ENCODE results near the gene RHOT2. TPM values are rescaled to one million over a fixed set of nuclear protein-coding genes. Genes with fewer than 3 reads are reported as not detected.
A peak's percentile ranks its signal among the peaks of the same experiment; 100 is the strongest.

The RHOT2 gene
- total RNA-seq, 1 donor from 2014 or later: 90.3 TPM

DNA sequence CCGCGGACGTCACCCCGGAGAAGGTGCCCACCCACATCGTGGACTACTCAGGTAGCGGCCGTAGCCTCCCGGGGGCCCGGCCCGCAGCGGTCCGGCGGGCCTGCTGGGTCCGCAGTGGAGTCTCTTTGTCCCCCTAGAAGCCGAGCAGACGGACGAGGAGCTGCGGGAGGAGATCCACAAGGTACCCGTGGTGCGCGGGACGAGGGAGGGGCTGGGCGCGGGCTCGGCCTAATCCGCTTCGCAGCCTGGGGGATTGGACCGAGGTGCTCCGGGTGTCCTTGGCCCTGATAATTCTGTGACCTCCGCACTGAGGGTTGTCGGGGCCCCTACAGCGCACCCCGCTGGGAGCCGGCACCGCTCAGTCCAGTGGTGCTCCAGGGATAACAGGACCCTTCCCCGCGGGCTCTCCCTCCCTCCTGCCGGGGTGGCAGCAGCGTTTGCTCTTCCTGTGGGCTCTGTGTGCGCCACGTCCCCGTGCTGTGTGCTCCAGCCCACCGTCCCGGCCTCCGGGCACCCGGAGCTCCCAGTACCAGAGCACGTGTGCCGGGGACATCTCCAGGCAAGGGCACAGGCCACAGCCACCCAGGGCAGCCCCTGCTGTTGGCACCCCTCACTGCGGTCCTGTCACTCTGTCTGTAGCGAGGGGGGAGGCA is 713 bp downstream of the RHOT2 start:
- Histone ChIP-seq H3K4me1 (peaks cover 25% of the 10 kb centered on the region), H3K4me3 (peak overlapping the region; percentile 100), H3K27me3 (ENCODE audit: low read depth) (no peaks in the 10 kb centered on the region), H3K27ac (replicated peaks) (peak overlapping the region; percentile 95), H3K36me3 (peaks cover 48% of the 10 kb centered on the region), H3K9me3 (replicated peaks) (no peaks in the 10 kb centered on the region)
- intact Hi-C loops (cut with micrococcal nuclease): no loop called here
- DNase-seq: no peak
- TF ChIP-seq, protein P1, sequence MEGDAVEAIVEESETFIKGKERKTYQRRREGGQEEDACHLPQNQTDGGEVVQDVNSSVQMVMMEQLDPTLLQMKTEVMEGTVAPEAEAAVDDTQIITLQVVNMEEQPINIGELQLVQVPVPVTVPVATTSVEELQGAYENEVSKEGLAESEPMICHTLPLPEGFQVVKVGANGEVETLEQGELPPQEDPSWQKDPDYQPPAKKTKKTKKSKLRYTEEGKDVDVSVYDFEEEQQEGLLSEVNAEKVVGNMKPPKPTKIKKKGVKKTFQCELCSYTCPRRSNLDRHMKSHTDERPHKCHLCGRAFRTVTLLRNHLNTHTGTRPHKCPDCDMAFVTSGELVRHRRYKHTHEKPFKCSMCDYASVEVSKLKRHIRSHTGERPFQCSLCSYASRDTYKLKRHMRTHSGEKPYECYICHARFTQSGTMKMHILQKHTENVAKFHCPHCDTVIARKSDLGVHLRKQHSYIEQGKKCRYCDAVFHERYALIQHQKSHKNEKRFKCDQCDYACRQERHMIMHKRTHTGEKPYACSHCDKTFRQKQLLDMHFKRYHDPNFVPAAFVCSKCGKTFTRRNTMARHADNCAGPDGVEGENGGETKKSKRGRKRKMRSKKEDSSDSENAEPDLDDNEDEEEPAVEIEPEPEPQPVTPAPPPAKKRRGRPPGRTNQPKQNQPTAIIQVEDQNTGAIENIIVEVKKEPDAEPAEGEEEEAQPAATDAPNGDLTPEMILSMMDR (IDR thresholded peaks at IDR 0.05; ENCODE audit: borderline replicate concordance): no peak

DNA sequence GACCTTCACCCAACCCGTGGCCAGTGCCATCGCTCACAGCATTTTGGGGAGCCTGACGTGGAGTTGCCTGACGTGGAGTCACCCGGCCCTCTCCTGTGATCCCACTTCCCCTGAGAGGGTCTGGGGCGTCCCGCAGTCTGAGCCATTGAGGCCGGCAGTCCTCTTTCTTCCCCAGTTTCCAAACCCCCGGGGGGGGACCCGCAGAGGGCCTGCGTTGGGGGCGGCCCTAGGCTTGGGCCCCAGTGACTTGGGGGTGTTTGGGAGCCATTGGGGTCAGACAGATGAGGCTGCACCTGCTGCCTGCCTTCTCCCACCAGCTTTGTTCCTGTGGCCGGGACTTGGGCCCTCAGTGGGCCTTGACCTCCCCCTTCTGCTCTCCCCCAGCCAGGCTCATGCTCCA is 1.7 kb downstream of the RHOT2 start:
- H3K4me3 ChIP-seq: peak overlapping the region; percentile 100
- no peaks in the 10 kb centered on the region for H3K9me3 ChIP-seq (replicated peaks)
- H3K4me1 ChIP-seq: peaks cover 32% of the 10 kb centered on the region
- peaks cover 55% of the 10 kb centered on the region for H3K36me3 ChIP-seq
- DNase-seq: no peak
- no peak overlapping the region for H3K27ac ChIP-seq (replicated peaks)
- no peaks in the 10 kb centered on the region for H3K27me3 ChIP-seq (ENCODE audit: low read depth)
- TF ChIP-seq, protein P1 (IDR thresholded peaks at IDR 0.05; ENCODE audit: borderline replicate concordance): no peak
- intact Hi-C loops (cut with micrococcal nuclease): no loop called here

DNA sequence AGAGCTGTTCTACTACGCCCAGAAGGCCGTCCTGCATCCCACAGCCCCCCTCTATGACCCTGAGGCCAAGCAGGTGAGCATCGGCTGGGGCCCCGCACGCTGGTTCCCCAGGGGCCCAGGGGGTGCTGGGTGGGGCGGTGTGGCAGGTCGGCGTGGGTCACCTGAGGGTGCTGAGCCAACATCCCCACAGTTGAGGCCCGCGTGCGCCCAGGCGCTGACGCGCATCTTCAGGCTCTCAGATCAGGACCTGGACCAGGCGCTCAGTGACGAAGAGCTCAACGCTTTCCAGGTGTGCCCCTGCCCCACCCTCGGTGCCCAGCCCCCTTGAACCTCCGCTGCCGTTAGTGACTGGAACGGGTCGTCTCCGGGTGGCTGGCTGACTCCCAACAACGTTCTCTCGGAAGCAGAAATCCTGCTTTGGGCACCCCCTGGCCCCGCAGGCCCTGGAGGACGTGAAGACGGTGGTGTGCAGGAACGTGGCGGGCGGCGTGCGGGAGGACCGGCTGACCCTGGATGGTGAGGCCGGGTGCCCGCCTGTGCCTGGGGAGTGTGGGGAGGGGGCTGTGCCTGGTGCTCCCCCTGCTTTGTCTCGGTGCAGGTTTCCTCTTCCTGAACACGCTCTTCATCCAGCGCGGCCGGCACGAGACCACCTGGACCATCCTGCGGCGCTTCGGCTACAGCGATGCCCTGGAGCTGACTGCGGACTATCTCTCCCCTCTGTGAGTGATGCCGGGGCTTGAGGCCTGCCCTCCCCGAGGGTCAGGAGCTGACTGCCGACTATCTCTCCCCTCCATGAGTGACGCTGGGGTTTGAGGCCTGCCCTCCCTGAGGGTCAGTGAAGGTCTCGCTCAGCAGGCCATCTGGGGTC is 2.8 kb downstream of the RHOT2 start:
- no peak overlapping the region for H3K27ac ChIP-seq (replicated peaks)
- no peaks in the 10 kb centered on the region for H3K9me3 ChIP-seq (replicated peaks)
- no peak overlapping the region for H3K4me3 ChIP-seq
- DNase-seq: no peak
- H3K4me1 ChIP-seq: peaks cover 42% of the 10 kb centered on the region
- TF ChIP-seq, protein P1 (IDR thresholded peaks at IDR 0.05; ENCODE audit: borderline replicate concordance): no peak
- H3K27me3 ChIP-seq (ENCODE audit: low read depth): no peaks in the 10 kb centered on the region
- intact Hi-C loops (cut with micrococcal nuclease): no loop called here
- peaks cover 55% of the 10 kb centered on the region for H3K36me3 ChIP-seq

DNA sequence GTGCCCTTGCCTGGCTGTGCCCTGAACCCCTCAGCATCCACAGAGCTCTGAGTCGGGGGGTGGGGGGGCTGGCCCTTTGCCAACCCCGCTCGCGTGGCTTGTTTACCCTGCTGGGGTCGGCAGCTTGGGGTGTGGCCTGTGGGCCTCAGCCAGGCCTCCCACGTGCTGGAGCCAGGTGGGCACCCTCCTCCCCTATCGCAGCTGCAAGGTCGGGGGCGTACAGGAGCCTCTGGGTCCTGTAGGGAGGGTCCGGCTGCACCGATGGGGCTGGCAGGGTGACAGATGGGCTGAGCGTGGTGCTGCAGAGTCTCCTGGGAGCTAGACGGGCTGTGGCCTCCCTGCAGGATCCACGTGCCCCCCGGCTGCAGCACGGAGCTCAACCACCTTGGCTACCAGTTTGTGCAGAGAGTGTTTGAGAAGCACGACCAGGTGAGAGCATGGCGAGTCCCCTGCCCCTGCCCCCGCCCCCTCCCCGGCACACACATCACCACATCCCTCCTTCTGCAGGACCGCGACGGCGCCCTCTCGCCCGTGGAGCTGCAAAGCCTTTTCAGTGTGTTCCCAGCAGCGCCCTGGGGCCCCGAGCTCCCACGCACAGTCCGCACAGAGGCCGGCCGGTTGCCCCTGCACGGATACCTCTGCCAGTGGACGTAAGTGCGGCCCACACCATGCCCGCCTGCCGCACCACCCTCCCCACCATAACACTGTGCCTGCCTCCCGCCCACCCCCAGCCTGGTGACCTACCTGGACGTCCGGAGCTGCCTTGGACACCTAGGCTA is 3.6 kb downstream of the RHOT2 start:
- H3K27ac ChIP-seq (replicated peaks): no peak overlapping the region
- DNase-seq: no peak
- no peaks in the 10 kb centered on the region for H3K9me3 ChIP-seq (replicated peaks)
- peaks cover 50% of the 10 kb centered on the region for H3K4me1 ChIP-seq
- intact Hi-C loops (cut with micrococcal nuclease): no loop called here
- H3K36me3 ChIP-seq: peaks cover 55% of the 10 kb centered on the region
- TF ChIP-seq, protein P1 (IDR thresholded peaks at IDR 0.05; ENCODE audit: borderline replicate concordance): no peak
- H3K27me3 ChIP-seq (ENCODE audit: low read depth): peaks cover 2% of the 10 kb centered on the region
- no peak overlapping the region for H3K4me3 ChIP-seq

DNA sequence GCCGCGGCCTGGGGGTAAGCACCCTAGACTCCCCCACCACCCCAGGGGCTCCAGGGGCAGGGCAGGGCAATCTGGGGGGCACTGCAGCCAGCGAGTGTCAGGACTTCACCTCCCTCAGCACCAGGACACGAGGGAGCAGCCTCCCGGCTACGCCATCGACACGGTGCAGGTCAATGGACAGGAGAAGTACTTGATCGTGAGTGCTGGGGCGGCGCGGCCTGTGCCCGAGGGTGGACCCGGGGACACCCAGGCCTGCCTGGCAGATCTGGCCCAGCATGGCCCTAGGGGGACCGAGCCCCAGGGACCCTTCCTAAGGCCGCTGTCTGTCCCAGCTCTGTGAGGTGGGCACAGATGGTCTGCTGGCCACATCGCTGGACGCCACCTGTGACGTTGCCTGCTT is 4.4 kb downstream of the RHOT2 start:
- H3K27me3 ChIP-seq (ENCODE audit: low read depth): peaks cover 11% of the 10 kb centered on the region
- H3K36me3 ChIP-seq: peaks cover 55% of the 10 kb centered on the region
- H3K4me3 ChIP-seq: no peak overlapping the region
- no peak for DNase-seq
- TF ChIP-seq, protein P1 (IDR thresholded peaks at IDR 0.05; ENCODE audit: borderline replicate concordance): no peak
- intact Hi-C loops (cut with micrococcal nuclease): no loop called here
- H3K27ac ChIP-seq (replicated peaks): no peak overlapping the region
- H3K9me3 ChIP-seq (replicated peaks): no peaks in the 10 kb centered on the region
- peaks cover 45% of the 10 kb centered on the region for H3K4me1 ChIP-seq

Measured in left ventricle myocardium inferior (tissue), 1 donor.